Measurements from ENCODE around the gene ZNF397.

ZNF397 gene

GRCh38 chr18:35277633-35278032 lies 36.8 kb downstream of the ZNF397 start:
- Histone ChIP-seq H3K36me3 (ENCODE audit: insufficient read depth, low read length) (no peaks in the 10 kb centered on the region), H3K9me3 (ENCODE audit: low read depth, low read length) (0 out of 2 replicates have a peak, but pooled peaks cover 3% of the 10 kb centered on the region), H3K27ac (no peak overlapping the region), H3K9ac (ENCODE audit: insufficient read length) (no peak overlapping the region), H3K4me3 (no peak overlapping the region)
- TF ChIP-seq FOXP2 (optimal IDR thresholded peaks at IDR 0.05; ENCODE audit: control extremely low read depth, extremely low read length, insufficient read depth) = no peak
- DNase-seq (ENCODE audit: low read depth, low spot score) = no peak

DNA sequence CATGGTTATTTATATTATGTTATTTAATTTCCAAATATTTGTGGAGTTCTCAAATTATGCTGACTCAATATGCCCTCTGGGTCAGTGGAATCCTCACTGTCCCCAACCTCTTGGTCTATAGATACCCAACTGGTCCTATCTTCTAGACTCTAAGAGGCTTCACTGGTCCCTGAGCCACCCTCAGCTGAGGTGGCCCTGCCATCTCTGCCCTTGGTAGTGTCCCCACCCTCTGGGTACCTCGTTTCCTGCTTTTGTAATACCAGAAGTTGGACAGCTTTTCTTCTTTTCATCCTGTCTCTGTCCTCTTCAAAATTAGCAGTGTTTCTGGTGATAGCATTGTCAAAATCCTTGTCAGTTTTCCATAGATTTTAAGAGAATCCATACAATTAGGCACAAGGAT lies 37.3 kb downstream of the ZNF397 start:
- Histone ChIP-seq H3K4me3 (no peak overlapping the region), H3K9me3 (ENCODE audit: low read depth, low read length) (0 out of 2 replicates have a peak, but pooled peaks cover 3% of the 10 kb centered on the region), H3K9ac (ENCODE audit: insufficient read length) (no peak overlapping the region), H3K36me3 (ENCODE audit: insufficient read depth, low read length) (peaks cover under 1% of the 10 kb centered on the region; the same call in 1 of the 2 replicates), H3K27ac (no peak overlapping the region)
- no peak for TF ChIP-seq FOXP2 (optimal IDR thresholded peaks at IDR 0.05; ENCODE audit: control extremely low read depth, extremely low read length, insufficient read depth)
- TF ChIP-seq EZH2 (IDR thresholded peaks at IDR 0.05) = no peak
- TF ChIP-seq POLR2AphosphoS5 (IDR thresholded peaks at IDR 0.05; ENCODE audit: borderline replicate concordance, low read depth, low read length) = no peak
- no peak for DNase-seq (ENCODE audit: low read depth, low spot score)

DNA sequence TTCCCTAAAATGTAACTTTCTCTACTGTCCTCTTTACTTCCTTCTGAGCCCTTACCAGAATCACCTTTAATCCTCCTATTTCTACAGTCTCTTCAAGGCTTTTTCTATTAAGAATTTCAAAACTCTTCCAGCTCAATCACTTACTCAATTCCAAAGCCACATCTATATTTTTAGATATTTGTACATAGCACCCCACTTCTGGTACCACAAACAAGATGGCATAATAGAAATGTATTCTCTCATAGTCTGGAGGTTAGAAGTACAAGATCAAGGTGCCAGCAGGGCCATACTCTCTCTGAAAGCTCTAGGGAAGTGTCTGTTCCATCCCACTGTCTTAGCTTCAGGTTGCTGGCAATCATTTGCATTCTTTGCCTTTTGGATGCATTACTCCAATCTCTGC lies 38.1 kb downstream of the ZNF397 start:
- no peak overlapping the region for H3K4me3 ChIP-seq
- DNase-seq (ENCODE audit: low read depth, low spot score) = no peak
- H3K36me3 ChIP-seq (ENCODE audit: insufficient read depth, low read length) = peaks cover 9% of the 10 kb centered on the region; the same call in 1 of the 2 replicates
- TF ChIP-seq POLR2AphosphoS5 (IDR thresholded peaks at IDR 0.05; ENCODE audit: borderline replicate concordance, low read depth, low read length) (no peak), EZH2 (IDR thresholded peaks at IDR 0.05) (no peak), FOXP2 (optimal IDR thresholded peaks at IDR 0.05; ENCODE audit: control extremely low read depth, extremely low read length, insufficient read depth) (no peak)
- no peak overlapping the region for H3K9ac ChIP-seq (ENCODE audit: insufficient read length)
- no peak overlapping the region for H3K27ac ChIP-seq
- H3K9me3 ChIP-seq (ENCODE audit: low read depth, low read length) = 0 out of 2 replicates have a peak, but pooled peaks cover 3% of the 10 kb centered on the region

DNA sequence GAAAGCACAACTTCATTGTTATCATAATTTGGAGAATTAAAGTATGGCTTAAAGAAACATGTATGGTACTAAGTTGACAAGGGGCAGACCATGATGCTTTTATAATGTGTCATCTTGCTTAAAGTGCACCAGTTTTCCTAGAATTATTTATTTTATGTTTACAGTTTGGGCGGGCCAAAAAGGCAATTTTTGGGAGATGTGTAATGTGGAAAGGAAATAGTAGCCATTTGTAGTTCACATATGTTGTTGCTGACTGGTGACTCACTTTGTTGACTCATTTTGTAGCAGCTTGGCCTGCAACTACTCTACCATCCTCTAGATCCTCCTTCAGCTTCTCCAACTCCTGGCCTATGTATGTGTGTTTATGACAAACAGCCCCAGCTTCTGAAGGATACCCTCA lies 41.5 kb downstream of the ZNF397 start:
- no peak overlapping the region for H3K27ac ChIP-seq
- peaks cover 12% of the 10 kb centered on the region; the same call in 1 of the 2 replicates for H3K36me3 ChIP-seq (ENCODE audit: insufficient read depth, low read length)
- no peak for TF ChIP-seq EZH2 (IDR thresholded peaks at IDR 0.05)
- TF ChIP-seq FOXP2 (optimal IDR thresholded peaks at IDR 0.05; ENCODE audit: control extremely low read depth, extremely low read length, insufficient read depth) = no peak
- no peak for TF ChIP-seq POLR2AphosphoS5 (IDR thresholded peaks at IDR 0.05; ENCODE audit: borderline replicate concordance, low read depth, low read length)
- no peak overlapping the region for H3K4me3 ChIP-seq
- DNase-seq (ENCODE audit: low read depth, low spot score) = no peak
- H3K9ac ChIP-seq (ENCODE audit: insufficient read length) = no peak overlapping the region
- peaks cover 7% of the 10 kb centered on the region for H3K9me3 ChIP-seq (ENCODE audit: low read depth, low read length)

DNA sequence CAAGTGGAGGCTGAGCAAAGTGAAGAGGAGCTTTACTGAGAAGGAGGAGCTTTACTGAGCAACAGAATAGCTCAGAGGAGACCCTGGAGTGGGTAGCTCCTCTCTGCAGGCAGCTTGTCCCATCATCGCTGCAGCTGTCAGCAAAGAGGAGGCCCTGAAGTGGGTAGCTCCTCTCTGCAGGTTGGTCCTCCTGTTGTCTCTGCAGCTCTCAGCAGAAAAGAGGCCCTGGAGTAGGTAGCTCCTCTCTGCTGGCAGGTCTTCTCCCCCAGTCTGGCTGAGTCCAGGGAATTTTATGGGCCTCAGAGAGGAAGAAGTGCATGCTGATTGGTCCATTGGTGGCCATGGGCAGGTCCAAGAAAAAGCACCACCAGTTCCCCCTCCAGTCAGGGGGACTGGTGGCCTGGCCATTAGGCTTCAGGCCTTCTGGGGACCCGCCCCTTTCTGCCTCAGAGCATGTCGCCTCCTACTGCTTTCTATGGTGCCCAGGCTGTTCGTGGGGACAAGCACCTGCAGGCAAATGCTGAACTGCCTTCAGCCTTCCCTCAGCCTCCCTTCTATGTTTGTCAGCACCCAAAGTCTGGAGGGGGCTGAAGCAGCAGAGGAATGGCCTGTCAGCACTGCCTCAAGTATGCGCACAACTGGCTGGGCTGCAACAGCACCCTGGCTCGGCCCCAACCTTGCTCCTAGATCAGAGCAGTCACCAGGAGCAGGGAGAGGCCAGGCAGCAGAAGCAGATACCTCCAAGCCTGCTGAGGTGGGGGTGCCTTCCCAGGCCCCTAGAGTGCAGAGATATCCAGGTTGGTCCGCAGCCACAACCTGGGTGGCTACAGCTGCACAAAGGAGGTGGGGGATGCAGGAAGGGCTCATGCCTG lies 43.3 kb downstream of the ZNF397 start:
- no peak overlapping the region for H3K4me3 ChIP-seq
- H3K36me3 ChIP-seq (ENCODE audit: insufficient read depth, low read length) = peaks cover 12% of the 10 kb centered on the region; the same call in 1 of the 2 replicates
- H3K27ac ChIP-seq = no peak overlapping the region
- peaks cover 9% of the 10 kb centered on the region for H3K9me3 ChIP-seq (ENCODE audit: low read depth, low read length)
- TF ChIP-seq FOXP2 (optimal IDR thresholded peaks at IDR 0.05; ENCODE audit: control extremely low read depth, extremely low read length, insufficient read depth) = no peak
- no peak for TF ChIP-seq EZH2 (IDR thresholded peaks at IDR 0.05)
- TF ChIP-seq POLR2AphosphoS5 (IDR thresholded peaks at IDR 0.05; ENCODE audit: borderline replicate concordance, low read depth, low read length) = no peak
- H3K9ac ChIP-seq (ENCODE audit: insufficient read length) = no peak overlapping the region
- no peak for DNase-seq (ENCODE audit: low read depth, low spot score)

- peaks cover 9% of the 10 kb centered on the region for H3K9me3 ChIP-seq (ENCODE audit: low read depth, low read length)
- peaks cover 12% of the 10 kb centered on the region; the same call in 1 of the 2 replicates for H3K36me3 ChIP-seq (ENCODE audit: insufficient read depth, low read length)
- no peak overlapping the region for H3K4me3 ChIP-seq
- no peak overlapping the region for H3K9ac ChIP-seq (ENCODE audit: insufficient read length)
- TF ChIP-seq EZH2 (IDR thresholded peaks at IDR 0.05) = no peak
- DNase-seq (ENCODE audit: low read depth, low spot score) = no peak
- H3K27ac ChIP-seq = no peak overlapping the region
These were observed 44.0 kb downstream of the ZNF397 start for GRCh38 chr18:35284841-35285240.

DNA sequence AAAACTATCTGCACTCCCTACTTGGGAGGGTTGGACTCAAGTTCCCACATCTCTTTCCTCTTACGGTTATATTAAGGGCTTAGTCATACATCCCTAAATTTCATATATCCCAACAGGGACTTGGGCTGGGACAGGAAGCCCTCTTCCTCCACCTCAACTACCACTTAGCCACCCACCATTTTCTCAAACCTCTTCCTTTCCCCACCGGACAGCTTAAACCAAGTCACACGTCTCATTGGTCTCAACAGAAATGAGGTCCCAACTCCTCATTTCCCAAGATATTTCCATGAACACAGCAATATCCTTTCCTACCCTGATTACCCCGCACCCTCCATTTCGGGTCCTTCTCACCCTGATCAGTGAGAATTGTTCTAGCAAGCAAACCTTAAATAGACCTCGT lies 48.5 kb downstream of the ZNF397 start:
- DNase-seq (ENCODE audit: low read depth, low spot score) = no peak
- peaks cover 5% of the 10 kb centered on the region for H3K9me3 ChIP-seq (ENCODE audit: low read depth, low read length)
- peak overlapping the region; percentile 88 for H3K9ac ChIP-seq (ENCODE audit: insufficient read length)
- TF ChIP-seq FOXP2 (optimal IDR thresholded peaks at IDR 0.05; ENCODE audit: control extremely low read depth, extremely low read length, insufficient read depth) = no peak
- TF ChIP-seq EZH2 (IDR thresholded peaks at IDR 0.05) = no peak
- no peak for TF ChIP-seq POLR2AphosphoS5 (IDR thresholded peaks at IDR 0.05; ENCODE audit: borderline replicate concordance, low read depth, low read length)
- peaks cover 26% of the 10 kb centered on the region for H3K36me3 ChIP-seq (ENCODE audit: insufficient read depth, low read length)
- H3K27ac ChIP-seq = no peak overlapping the region
- H3K4me3 ChIP-seq = peak overlapping the region; percentile 90

DNA sequence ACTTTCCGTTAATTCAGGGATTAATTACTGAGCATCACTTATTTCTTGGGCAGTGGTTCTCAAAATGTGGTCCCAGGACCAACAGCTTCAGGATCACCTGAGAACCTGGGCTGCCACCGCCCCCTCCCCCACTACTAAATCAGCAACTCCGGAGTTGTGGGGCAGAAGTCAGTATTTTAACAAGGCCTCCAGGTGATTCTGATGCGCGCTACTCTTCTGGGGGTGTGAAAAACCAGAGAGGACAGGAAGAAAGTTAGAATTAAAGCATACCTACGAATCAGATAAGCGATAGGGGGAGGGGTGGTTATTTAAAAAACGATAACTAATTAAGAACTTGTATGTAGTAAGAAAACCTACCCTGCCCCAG lies 48.9 kb downstream of the ZNF397 start:
- DNase-seq (ENCODE audit: low read depth, low spot score) = no peak
- Histone ChIP-seq H3K36me3 (ENCODE audit: insufficient read depth, low read length) (peaks cover 30% of the 10 kb centered on the region), H3K27ac (no peak overlapping the region), H3K9me3 (ENCODE audit: low read depth, low read length) (peaks cover 5% of the 10 kb centered on the region), H3K9ac (ENCODE audit: insufficient read length) (peak overlapping the region; percentile 88), H3K4me3 (peak overlapping the region; percentile 90)
- TF ChIP-seq FOXP2 (optimal IDR thresholded peaks at IDR 0.05; ENCODE audit: control extremely low read depth, extremely low read length, insufficient read depth) = no peak
- no peak for TF ChIP-seq POLR2AphosphoS5 (IDR thresholded peaks at IDR 0.05; ENCODE audit: borderline replicate concordance, low read depth, low read length)
- TF ChIP-seq EZH2 (IDR thresholded peaks at IDR 0.05) = no peak

All from SK-N-MC (cell line).